ENCODE data around the gene GIT2.
"Not testable (repeated sequence)": the region's sequence is repeated elsewhere in the genome, so short reads cannot be mapped to it uniquely, and the experiment has no call there.

GIT2 gene

DNA sequence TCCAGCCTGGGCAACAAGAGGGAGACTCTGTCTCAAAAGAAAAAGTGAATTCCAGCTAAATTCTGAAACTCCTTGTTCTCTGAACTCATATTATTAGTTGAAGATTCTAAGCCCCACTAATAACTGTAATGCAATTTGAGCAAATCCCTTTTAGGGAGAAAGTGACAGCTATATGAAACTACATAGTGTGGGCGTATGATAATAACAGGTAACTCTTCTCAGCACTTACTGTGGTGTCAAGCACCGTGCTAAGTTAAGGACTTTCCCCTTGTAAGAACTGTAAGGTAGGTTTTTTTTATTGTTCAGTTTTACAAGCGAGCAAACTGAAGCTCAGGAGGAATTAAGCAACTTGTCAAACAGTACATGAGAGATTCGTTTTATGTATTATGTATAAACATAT is 8.4 kb upstream of the GIT2 start:
- DNase-seq (ENCODE audit: low spot score), result no peak

DNA sequence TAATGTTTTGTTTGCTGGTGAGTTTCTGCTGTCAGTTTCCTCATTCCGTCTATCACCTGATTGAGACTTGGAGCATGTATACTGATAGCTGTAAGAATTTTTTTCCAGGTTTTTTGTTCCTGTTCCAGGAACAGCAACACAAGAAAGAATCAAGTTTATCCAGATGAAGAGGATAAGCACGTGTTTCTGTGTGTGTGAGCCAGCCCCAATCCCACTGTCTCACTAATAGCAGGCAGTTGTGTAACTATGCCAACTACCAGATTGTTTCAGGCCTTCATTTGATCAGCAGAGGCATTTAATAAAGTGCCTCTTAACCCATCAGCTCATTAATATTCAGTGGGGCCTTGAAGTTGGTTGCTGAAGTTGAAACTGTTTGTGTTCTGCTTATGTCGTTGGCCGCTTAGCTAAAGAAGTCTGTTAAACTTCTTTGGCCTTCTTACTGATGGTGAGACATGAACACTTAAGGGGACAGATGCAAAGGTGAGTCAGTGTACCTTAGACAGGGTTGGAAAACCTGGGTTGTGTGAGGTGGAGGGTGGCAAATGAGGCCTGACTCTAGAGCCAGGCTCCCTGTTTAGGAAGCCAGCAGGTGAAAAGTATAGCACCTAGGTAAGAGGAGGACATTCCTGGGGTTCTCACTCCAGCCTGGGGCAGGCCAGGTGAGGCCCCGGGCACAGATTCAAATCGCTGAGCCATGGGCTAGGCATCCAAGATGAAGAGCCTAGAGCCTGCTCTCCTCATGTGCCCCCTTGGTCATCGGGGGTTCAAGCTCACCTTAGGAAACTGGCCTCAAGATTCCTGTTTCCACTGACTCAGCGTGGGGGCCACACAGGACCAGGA is 6.7 kb upstream of the GIT2 start:
- no peak for DNase-seq (ENCODE audit: low spot score)

DNA sequence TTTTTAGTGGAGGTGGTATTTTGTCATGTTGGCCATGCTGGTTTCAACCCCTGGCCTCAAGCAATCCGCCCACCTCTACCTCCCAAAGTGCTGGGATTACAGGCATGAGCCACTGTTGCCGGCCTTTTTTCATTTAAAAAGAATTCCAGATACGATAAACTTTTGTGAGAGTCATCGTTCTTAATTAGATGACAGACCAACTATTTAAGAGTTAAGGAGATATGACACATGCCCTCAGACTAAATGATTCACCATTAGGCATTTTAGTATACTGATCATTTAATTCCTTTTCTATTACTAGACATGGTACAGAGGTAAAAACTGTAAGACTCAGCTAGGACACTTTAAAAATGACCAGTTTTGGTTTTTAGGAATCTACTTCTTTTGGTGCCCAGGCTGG is 5.4 kb upstream of the GIT2 start:
- DNase-seq (ENCODE audit: low spot score), result no peak

DNA sequence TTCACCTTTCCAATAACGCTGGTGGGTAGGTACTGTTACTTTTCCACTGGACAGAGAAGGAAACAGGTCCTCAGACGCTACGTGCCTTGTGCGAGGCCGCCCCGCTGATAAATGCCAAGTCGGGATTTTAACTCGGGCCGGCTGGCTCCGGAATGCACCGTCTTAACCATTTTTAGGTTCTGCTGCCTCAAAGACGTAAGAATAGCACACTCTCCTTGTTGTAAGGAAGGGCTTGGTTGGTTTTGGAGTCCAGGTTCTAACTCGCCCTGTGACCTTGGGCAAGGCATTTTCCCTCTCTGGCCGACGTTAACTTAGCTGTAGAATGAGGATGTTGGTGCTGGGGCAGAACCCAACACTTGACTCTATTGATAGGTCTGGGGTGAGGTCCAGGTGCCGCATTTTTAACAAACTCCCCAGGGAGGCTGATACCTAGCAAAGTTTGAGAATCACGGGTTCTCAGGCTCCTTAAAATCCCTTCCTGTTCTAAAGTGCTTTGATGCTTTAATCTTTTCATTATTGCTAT is 3.9 kb upstream of the GIT2 start:
- DNase-seq (ENCODE audit: low spot score), result no peak

DNA sequence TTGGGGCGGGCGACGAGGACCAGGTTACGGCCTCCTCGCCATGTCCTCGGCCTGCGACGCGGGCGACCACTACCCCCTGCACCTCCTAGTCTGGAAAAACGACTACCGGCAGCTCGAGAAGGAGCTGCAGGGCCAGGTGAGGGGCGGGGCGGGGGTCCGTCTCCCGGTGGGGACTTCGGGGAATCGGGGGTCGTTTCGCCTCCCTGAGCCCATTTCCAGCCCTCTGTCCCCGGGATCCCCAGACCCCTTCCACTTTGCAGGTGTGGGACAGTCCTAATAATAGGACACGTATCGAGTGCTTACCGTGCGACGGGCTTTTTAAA is 3.4 kb upstream of the GIT2 start:
- DNase-seq (ENCODE audit: low spot score), result no peak

DNA sequence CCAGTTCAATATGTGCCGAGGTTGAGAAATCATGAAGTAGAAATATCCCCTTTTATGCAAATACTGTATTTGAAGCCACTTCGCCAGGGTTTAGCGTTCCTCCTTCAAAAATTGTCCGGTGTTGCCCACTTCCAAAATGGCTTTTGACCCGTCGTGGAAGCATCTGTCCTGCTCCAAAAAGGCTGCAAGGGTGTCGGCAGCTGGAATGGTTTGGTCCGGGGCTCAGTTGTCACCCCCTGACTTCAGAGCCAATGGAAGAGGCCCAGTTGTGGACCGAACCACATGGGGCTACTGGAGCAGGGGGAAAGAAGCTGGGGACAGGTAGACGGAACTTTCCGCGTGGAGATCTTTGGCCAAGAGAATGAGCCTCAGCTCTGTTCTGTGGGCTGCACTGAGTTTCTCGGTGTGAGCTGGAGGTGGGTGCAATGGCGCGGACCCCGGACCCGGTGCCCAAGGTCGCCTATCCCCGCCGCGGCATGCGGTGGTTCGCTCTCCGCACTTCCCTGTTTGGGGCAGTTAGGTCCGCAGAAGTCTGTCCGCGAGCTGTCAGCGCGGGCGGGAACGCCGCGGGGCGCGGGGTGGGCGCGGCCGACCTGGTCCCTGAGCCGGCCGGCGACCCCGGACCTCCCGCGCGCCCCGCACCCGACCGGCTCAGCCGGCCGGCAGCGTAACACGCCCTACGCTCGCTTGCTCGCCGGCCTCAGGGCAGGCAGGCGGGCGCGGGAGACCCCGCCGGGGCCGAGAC is 2.9 kb upstream of the GIT2 start, which contains the start of gene ANKRD13A:
ANKRD13A (plus strand) TSS at position 527 of the 745 bp plus-strand sequence. CDS start 259 bp downstream, outside the sequence.
- DNase-seq (ENCODE audit: low spot score), result peak; percentile 93

DNA sequence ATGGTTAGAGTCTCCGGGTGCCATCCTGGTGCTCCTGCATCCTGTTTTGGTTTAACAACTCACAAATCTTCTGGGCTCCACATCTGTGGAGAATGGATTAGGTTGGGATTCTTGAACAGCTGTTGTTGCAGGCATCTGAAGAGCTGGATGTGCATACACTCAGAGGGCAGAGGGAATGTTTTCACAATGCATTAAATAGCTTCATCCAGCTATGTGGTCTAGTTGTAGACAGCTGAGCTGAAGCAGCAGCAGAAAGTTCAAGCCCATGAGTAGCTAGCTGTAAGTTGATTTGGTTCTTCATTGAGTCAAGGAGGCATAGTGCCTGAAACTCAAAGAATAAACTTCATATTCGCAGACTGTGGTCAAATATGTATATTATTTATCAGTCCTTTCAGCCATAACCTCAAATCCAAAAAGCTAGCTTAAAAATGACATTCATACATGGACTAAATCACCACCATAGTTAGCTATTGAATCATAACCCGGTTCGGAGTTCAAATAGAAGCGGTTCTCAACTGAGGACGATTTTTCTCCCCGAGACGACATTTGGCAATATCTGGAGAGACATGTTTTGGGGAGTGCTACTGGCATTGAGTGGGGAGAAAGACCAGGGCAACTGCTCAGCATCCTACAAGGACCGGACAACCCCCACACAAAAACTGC is 2.2 kb upstream of the GIT2 start:
- DNase-seq (ENCODE audit: low spot score), result no peak

DNA sequence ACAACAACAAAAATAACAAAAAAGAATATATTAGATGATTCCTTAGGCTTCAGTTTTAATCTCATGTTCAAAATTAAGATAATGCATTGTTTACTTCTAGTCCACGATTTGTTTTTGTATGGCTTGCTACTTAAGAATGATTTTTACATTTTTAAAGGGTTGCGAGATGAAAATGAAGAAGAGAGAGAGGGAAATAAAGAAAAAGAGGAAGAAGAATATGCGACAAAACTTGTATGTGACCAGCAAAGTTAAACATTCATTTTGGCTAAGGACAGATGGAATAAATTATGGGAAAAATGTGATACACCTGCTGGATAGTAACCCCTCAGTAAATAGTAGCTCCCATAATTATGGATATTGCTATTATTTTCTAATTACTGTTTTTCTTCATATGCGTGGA is 1.2 kb upstream of the GIT2 start:
- no peak for DNase-seq (ENCODE audit: low spot score)

DNA sequence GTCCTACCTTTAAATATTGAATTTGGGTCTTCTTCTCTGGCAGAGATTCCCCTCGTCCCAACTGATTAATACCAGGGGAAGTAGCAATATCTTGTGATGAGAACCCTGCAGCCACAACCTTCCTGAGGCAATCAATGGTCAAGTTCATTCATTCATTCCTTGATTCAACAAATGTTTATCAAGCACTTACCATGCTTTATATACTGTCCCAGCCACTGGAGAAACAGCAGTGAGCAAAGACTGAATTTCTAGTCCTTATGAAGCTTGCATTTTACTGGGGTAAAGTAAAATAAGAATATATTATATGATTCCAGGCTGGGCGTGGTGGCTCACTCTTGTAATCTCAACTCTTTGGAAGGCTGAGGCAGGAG is 300 bp upstream of the GIT2 start:
- DNase-seq (ENCODE audit: low spot score), result no peak

DNA sequence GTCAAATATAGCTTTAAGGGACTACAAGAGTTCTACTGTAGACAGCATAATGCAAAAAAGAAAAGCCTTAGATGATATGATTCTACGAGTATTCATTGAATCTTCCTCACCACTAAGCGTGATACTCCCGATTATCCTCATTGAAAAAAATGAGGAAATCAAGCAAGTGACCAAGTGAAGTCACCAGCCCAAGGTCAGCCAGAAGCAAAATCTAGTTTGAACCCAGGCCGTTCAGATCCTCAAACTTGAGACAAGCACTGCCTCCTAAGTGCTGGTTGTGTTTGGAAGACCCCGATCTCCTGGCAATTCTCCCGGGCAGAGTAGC is 845 bp downstream of the GIT2 start:
- DNase-seq (ENCODE audit: low spot score), result no peak

DNA sequence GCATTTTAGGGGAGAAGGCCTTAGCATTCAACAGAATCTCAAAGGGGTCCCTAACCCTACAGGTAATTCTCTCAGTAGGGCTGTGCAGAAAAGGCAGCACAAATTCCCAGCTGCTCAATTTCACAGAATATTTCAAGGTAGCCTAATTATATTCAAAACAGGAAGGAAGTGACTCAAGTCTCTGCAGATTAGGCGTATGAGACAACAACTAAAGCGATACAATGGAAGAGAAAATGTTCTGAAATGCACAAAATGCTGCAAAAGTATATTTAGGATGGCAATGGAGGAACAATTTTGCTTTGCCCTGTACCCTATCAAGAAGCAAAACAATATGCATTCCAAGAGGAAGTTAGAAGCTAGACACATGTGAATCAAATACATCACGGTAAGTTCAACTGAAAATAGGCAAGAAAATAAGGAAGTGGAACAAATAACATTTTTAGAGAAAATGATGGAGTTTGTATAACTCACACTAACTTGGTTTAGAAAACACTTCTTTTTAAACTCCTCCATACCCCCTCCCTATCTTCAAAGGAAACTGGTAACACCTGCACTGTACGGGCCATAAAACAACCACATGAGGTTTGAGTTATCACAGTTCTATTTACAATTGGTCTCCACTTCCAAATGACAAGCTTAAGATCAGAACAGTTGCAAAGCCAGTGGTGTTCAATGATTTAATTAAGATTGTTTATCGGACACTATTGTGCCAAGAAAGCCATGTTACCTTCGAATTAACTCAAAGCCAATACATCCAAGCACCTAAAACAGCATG is 1.6 kb downstream of the GIT2 start:
- peak; percentile 51 for DNase-seq (ENCODE audit: low spot score)

DNA sequence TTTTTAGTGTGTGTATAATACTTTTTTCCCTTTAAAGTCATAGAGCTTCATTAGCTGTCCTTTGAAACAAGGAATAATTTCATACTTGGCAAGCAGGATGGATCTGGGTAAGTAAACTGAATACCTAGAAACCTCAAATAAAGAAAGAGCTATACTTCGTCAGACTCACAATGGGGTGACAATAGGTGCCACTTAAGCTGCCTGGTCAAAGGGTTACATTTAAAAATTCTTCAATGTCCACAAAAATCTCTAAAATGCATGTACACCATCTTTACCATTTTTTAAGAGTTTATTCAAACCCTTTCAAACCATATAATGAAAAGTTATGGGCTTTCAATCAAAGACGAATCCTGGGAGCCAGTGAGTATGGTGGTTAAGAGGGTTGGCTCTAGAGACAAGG is 3.1 kb downstream of the GIT2 start:
- DNase-seq (ENCODE audit: low spot score), result no peak

DNA sequence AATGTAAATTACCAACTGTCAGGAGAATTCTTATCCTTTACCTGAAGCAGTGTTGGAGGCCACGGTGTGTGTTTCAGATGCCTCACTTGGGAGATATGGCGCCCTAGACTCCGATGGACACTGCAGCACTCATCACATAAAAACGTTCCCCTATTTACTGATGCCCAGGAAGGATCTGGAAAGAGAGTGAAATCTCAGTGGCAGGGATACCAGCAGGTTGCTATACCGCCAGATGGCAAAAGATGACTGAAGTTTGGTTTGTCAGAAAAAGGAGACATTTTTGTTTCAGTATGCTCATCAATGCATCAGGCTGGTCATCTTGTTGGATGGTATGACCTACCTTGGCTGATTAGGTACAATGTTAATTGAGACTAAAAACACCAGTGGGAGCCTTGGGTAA is 4.6 kb downstream of the GIT2 start:
- no peak for DNase-seq (ENCODE audit: low spot score)

DNA sequence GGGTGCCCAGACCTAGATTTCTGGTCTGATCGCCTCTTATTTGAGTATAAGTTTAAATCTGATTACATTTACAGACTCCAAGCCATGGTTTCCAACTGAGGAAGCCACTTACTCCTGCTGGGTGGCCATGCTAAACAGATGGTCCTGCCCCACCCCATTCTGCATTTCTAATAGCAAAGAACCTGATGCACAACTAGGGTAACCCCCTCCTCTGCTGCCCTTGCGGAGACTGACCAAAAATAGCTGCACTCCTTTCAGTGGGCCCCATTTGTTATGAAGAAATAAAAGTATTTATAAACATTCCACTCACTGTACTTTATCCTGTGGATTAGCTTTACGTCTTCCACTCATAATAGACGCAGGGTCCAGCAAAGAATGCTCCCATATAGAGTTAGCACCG is 6.8 kb downstream of the GIT2 start:
- no peak for DNase-seq (ENCODE audit: low spot score)

DNA sequence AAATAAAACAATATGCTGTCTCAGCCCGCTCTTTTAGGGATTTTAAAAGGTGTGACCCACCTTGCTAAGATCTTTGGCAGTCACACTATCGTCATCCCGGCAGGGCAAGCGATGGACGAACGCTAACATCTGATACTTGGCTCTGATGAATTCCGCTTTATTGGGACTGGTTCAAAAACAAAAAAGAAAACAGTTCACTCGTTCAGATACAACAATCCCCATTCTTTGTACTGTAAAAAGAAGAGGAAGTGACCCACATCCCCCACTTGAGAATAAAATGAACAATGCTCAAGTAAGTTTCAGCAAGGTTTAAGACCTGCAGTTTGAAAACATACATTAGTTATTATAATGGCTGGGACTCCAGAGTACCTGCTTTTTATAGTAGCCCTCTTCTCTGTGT is 7.3 kb downstream of the GIT2 start:
- no peak for DNase-seq (ENCODE audit: low spot score)

DNA sequence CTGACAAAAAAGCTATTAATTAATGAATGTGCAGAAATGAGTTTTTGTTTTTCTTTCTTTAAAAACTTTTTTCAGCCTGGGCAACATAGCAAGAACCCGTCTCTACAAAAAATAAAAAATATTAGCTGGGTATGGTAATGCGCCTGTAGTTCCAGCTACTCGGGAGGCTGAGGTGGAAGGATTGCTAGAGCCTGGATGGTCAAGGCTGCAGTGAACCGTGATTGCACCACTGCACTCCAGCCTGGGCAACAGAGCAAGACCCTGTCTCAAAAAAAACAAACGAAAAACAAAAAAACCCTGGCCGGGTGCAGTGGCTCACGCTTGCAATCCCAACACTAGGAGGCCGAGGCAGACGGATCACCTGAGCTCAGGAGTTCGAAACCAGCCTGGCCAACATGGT is 7.9 kb downstream of the GIT2 start:
- DNase-seq (ENCODE audit: low spot score), result no peak

DNA sequence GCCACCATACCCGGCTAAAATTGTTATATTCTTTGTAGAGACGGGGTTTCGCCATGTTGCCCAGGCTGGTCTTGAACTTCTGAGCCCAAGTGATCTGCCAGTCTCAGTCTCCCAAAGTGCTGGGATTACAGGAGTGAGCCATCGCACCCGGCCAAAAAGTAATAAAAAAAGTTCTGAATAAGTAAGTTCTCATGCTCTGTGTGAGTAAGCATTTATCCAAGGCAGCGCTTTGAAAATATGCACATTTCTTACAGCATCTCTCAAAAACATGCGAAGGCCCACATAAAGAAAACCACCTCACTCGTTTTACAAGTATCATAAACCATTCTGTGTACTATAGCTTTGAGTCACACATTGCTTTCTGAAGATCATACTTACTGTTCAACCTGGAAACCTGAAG is 8.6 kb downstream of the GIT2 start:
- peak; percentile 79 for DNase-seq (ENCODE audit: low spot score)

DNA sequence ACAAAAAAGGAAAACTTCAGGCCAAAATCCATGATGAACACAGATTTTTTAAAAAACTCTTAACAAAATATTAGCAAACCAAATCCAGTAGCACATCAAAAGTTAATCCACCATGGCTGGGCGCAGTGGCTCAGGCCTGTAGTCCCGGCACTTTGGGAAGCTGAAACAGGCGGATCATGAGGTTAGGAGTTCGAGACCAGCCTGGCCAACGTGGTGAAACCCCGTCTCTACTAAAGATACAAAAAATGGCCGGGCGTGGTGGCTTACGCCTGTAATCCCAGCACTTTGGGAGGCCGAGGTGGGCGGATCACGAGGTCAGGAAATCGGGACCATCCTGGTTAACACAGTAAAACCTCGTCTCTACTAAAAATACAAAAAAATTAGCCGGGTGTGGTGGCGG is 9.9 kb downstream of the GIT2 start:
- DNase-seq (ENCODE audit: low spot score), result not testable (repeated sequence)

DNA sequence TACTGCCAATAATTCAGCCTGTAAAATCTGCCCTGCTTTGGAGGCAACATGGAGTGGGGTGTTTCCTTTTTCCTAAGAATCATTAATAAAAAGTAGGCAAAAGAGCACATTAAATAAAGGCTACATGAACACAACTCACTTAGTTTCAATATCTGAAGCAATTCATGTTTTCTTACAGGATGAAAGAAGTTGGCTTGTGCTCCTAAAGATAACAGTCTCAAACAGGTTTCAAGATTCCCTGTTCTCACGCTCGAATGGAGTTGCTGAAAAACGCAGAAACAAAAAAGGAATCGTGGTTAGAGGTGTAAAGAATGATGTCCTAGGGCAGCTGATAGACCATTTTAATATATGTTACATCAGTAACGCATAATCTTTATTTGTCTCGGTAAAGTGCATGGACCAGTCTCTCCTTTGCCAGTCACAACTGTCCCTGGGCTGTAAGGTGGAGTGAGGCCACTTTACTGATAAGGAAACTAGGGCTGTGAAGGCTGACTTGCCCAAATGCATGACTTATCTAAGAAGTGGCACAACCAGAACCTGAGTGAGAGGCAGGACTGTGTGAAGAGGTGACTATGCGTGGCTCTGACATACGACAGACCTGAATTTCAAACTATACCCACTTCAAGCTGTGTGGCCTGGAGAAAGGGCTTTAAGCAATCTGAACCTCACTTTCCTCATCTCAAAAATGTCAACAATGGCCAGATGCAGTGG is 12.6 kb downstream of the GIT2 start:
- DNase-seq (ENCODE audit: low spot score), result no peak

DNA sequence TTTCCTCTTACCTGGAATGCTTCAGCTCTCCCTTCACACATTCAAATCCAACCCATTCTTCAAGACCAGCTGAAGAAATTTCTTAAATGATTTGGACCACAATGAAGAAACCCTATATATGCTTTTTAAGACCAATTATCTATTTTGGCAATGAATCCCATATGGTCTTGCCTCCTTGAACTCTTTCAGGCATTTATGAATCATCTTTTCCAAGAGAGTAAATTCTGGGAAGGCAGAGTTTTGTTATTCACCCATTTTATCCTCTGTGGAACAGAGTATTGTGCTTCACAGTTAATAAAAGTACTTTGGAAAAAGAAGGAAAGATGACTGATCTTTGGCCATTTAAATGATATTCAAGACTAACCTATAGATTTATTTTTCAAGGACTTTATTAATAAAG is 14.0 kb downstream of the GIT2 start:
- DNase-seq (ENCODE audit: low spot score), result no peak

DNA sequence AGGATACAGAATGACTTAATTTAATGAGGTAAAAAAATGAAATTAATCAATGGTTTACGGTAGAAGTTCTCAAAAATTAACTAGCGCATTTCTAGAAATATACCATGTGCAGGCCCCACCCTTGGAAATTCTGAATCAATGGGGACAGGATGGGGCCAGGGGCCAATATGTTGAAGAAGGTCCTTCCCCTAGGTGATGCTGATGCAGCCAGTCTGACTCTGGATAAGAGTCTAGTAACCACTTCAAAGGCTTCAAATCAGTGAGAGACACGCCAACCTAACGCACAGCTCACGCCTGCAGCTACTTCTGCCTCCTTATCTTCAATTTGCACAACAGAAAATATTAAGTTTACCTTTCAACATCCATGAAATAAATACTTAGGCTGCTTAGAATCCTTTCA is 14.9 kb downstream of the GIT2 start:
- peak; percentile 75 for DNase-seq (ENCODE audit: low spot score)

DNA sequence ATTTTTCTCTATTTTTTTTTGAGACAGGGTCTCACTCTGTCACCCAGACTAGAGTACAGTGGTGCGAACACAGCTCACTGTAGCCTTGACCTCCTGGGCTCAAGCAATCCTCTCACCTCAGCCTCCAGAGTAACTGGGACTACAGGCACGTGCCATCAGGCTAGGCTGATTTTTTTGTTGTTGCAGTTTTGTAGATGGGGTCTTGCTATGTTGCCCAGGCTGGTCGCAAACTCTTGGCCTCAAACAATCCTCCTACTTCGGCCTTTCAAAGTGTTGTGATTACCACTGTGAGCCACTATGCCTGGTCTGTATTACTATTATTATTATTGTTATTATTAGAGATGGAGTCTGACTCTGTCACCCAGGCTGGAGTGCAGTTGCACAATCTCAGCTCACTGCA is 23.3 kb downstream of the GIT2 start:
- no peak for DNase-seq (ENCODE audit: low spot score)
